ENCODE data around the gene RALGAPA2. TPM values are rescaled to one million over a fixed set of nuclear protein-coding genes. Genes with fewer than 3 reads are reported as not detected.

The RALGAPA2 gene
- polyA plus RNA-seq, 1 donor from 2014 or later: 5.4 TPM

- H3K27ac Mint-ChIP-seq: no peak overlapping the region
- H3K4me1 Mint-ChIP-seq: peaks cover 4 to 10% (median 6%) of the 10 kb centered on the region in 3 donors
- H3K9me3 Mint-ChIP-seq: no peaks in the 10 kb centered on the region
- H3K36me3 Mint-ChIP-seq: peaks cover 9% of the 10 kb centered on the region
- no peaks in the 10 kb centered on the region for H3K27me3 Mint-ChIP-seq
- no peak overlapping the region for H3K4me3 Mint-ChIP-seq
Observed at GRCh38 chr20:20608041-20608440, 104.4 kb downstream of the RALGAPA2 start.

GRCh38 chr20:20606881-20607280 is 105.6 kb downstream of the RALGAPA2 start:
- H3K4me3 Mint-ChIP-seq: no peak overlapping the region
- H3K36me3 Mint-ChIP-seq: peaks cover 6% of the 10 kb centered on the region
- no peak overlapping the region for H3K27ac Mint-ChIP-seq
- H3K27me3 Mint-ChIP-seq: no peaks in the 10 kb centered on the region
- H3K9me3 Mint-ChIP-seq: no peaks in the 10 kb centered on the region
- peaks cover 4 to 10% (median 6%) of the 10 kb centered on the region in 3 donors for H3K4me1 Mint-ChIP-seq

- Mint-ChIP-seq H3K9me3 (no peaks in the 10 kb centered on the region), H3K27me3 (no peaks in the 10 kb centered on the region), H3K36me3 (peaks cover 6% of the 10 kb centered on the region), H3K27ac (no peak overlapping the region), H3K4me1 (peaks cover 4 to 10% (median 6%) of the 10 kb centered on the region in 3 donors), H3K4me3 (no peak overlapping the region)
Observed at GRCh38 chr20:20606050-20606449, 106.4 kb downstream of the RALGAPA2 start.

- H3K36me3 Mint-ChIP-seq: peaks cover 11% of the 10 kb centered on the region
- no peaks in the 10 kb centered on the region for H3K9me3 Mint-ChIP-seq
- H3K4me1 Mint-ChIP-seq: peaks cover 4 to 8% (median 6%) of the 10 kb centered on the region in 3 donors
- no peak overlapping the region for H3K4me3 Mint-ChIP-seq
- no peak overlapping the region for H3K27ac Mint-ChIP-seq
- H3K27me3 Mint-ChIP-seq: no peaks in the 10 kb centered on the region
Observed at GRCh38 chr20:20604907-20605306, 107.5 kb downstream of the RALGAPA2 start.

GRCh38 chr20:20604357-20604756 is 108.1 kb downstream of the RALGAPA2 start:
- no peaks in the 10 kb centered on the region for H3K27me3 Mint-ChIP-seq
- H3K36me3 Mint-ChIP-seq: peaks cover 11% of the 10 kb centered on the region
- H3K27ac Mint-ChIP-seq: no peak overlapping the region
- H3K4me1 Mint-ChIP-seq: peaks cover 4 to 8% (median 6%) of the 10 kb centered on the region in 3 donors
- no peak overlapping the region for H3K4me3 Mint-ChIP-seq
- no peaks in the 10 kb centered on the region for H3K9me3 Mint-ChIP-seq

- H3K27me3 Mint-ChIP-seq: no peaks in the 10 kb centered on the region
- peaks cover 9% of the 10 kb centered on the region for H3K36me3 Mint-ChIP-seq
- no peaks in the 10 kb centered on the region for H3K9me3 Mint-ChIP-seq
- peaks cover 4 to 8% (median 6%) of the 10 kb centered on the region in 3 donors for H3K4me1 Mint-ChIP-seq
- H3K27ac Mint-ChIP-seq: no peak overlapping the region
- H3K4me3 Mint-ChIP-seq: no peak overlapping the region
Observed at GRCh38 chr20:20603339-20603990, 109.0 kb downstream of the RALGAPA2 start.

GRCh38 chr20:20597966-20598365 is 114.5 kb downstream of the RALGAPA2 start:
- no peak overlapping the region for H3K27ac Mint-ChIP-seq
- no peaks in the 10 kb centered on the region for H3K27me3 Mint-ChIP-seq
- peaks cover 0 to 3% (median 0%) of the 10 kb centered on the region in 3 donors for H3K4me1 Mint-ChIP-seq
- no peak overlapping the region for H3K4me3 Mint-ChIP-seq
- H3K9me3 Mint-ChIP-seq: no peaks in the 10 kb centered on the region
- H3K36me3 Mint-ChIP-seq: peaks cover 7% of the 10 kb centered on the region

- Mint-ChIP-seq H3K27me3 (no peaks in the 10 kb centered on the region), H3K4me1 (peaks cover 0 to 3% (median 0%) of the 10 kb centered on the region in 3 donors), H3K4me3 (no peak overlapping the region), H3K9me3 (no peaks in the 10 kb centered on the region), H3K27ac (no peak overlapping the region), H3K36me3 (peaks cover 1% of the 10 kb centered on the region)
Observed at GRCh38 chr20:20594171-20594530, 118.3 kb downstream of the RALGAPA2 start.

- Mint-ChIP-seq H3K4me1 (peaks cover 0 to 3% (median 0%) of the 10 kb centered on the region in 3 donors), H3K27me3 (no peaks in the 10 kb centered on the region), H3K27ac (no peak overlapping the region), H3K9me3 (no peaks in the 10 kb centered on the region), H3K4me3 (no peak overlapping the region), H3K36me3 (peaks cover 1% of the 10 kb centered on the region)
Observed at GRCh38 chr20:20593447-20594170, 118.8 kb downstream of the RALGAPA2 start.

GRCh38 chr20:20585146-20585545 is 127.3 kb downstream of the RALGAPA2 start:
- no peaks in the 10 kb centered on the region for H3K27me3 Mint-ChIP-seq
- H3K4me3 Mint-ChIP-seq: no peak overlapping the region
- peaks cover 26% of the 10 kb centered on the region for H3K36me3 Mint-ChIP-seq
- H3K27ac Mint-ChIP-seq: no peak overlapping the region
- no peaks in the 10 kb centered on the region for H3K9me3 Mint-ChIP-seq
- H3K4me1 Mint-ChIP-seq: no peaks in the 10 kb centered on the region

GRCh38 chr20:20582734-20583133 is 129.7 kb downstream of the RALGAPA2 start:
- no peak overlapping the region for H3K4me3 Mint-ChIP-seq
- H3K9me3 Mint-ChIP-seq: no peaks in the 10 kb centered on the region
- H3K36me3 Mint-ChIP-seq: peaks cover 23% of the 10 kb centered on the region
- no peak overlapping the region for H3K27ac Mint-ChIP-seq
- no peaks in the 10 kb centered on the region for H3K4me1 Mint-ChIP-seq
- no peaks in the 10 kb centered on the region for H3K27me3 Mint-ChIP-seq

GRCh38 chr20:20580139-20580538 is 132.3 kb downstream of the RALGAPA2 start:
- Mint-ChIP-seq H3K4me3 (no peak overlapping the region), H3K9me3 (no peaks in the 10 kb centered on the region), H3K27ac (no peak overlapping the region), H3K36me3 (peaks cover 11% of the 10 kb centered on the region), H3K27me3 (no peaks in the 10 kb centered on the region), H3K4me1 (no peaks in the 10 kb centered on the region)

GRCh38 chr20:20578838-20579237 is 133.6 kb downstream of the RALGAPA2 start:
- Mint-ChIP-seq H3K9me3 (no peaks in the 10 kb centered on the region), H3K27ac (no peak overlapping the region), H3K4me3 (no peak overlapping the region), H3K36me3 (peaks cover 16% of the 10 kb centered on the region), H3K27me3 (no peaks in the 10 kb centered on the region), H3K4me1 (no peaks in the 10 kb centered on the region)

- Mint-ChIP-seq H3K4me1 (no peaks in the 10 kb centered on the region), H3K9me3 (no peaks in the 10 kb centered on the region), H3K36me3 (peaks cover 13% of the 10 kb centered on the region)
Observed at GRCh38 chr20:20573797-20574196, 138.6 kb downstream of the RALGAPA2 start.

GRCh38 chr20:20571068-20571780 is 141.2 kb downstream of the RALGAPA2 start:
- H3K36me3 Mint-ChIP-seq: peaks cover 20% of the 10 kb centered on the region
- no peaks in the 10 kb centered on the region for H3K4me1 Mint-ChIP-seq
- no peak overlapping the region for H3K27ac Mint-ChIP-seq

More at GRCh38 chr20:20573797-20574196, 138.6 kb downstream of the RALGAPA2 start:
- H3K27me3 Mint-ChIP-seq: no peaks in the 10 kb centered on the region
- H3K27ac Mint-ChIP-seq: no peak overlapping the region
- no peak overlapping the region for H3K4me3 Mint-ChIP-seq

More at GRCh38 chr20:20571068-20571780, 141.2 kb downstream of the RALGAPA2 start:
- no peaks in the 10 kb centered on the region for H3K27me3 Mint-ChIP-seq
- H3K9me3 Mint-ChIP-seq: no peaks in the 10 kb centered on the region
- no peak overlapping the region for H3K4me3 Mint-ChIP-seq

Data from IgD-negative memory B cell (primary cell).